GM23338 (cell line): ENCODE results near the gene GTF2F1. TPM values are rescaled to one million over a fixed set of nuclear protein-coding genes. Genes with fewer than 3 reads are reported as not detected.

Source experiments
- ATAC-seq: fragments of 200-7000 bp; cut with Tn5 transposase; 3 replicates; pipeline ENCODE4 v1.9.1; 2020
- DNase-seq: peaks from one replicate; pipeline ENCODE4 v3.0.0-alpha.2; 2015; ENCODE audit warnings: low spot score
- H2AFZ ChIP-seq: fragments of 200-600 bp; sonication (generic); 2 replicates; pipeline ENCODE4 v1.8.0; 2016; ENCODE audit warnings: antibody characterized with exemption, mild to moderate bottlenecking, moderate library complexity
- H3F3A ChIP-seq: fragments of 200-600 bp; sonication (generic); replicated peaks from 2 replicates; pipeline ENCODE4 v1.8.0; 2017; ENCODE audit warnings: antibody characterized with exemption, mixed run types, low read depth
- H3K27ac ChIP-seq: fragments of 200-600 bp; sonication (generic); 2 replicates; pipeline ENCODE4 v1.6.1; 2016; ENCODE audit warnings: low read depth
- H3K27me3 ChIP-seq: fragments of 200-600 bp; sonication (generic); 2 replicates; pipeline ENCODE4 v1.8.0; 2016; ENCODE audit warnings: mild to moderate bottlenecking, mixed run types, moderate library complexity; ENCODE audit not compliant: insufficient read depth
- H3K36me3 ChIP-seq: fragments of 200-600 bp; sonication (generic); 2 replicates; pipeline ENCODE4 v1.8.0; 2016; ENCODE audit warnings: mild to moderate bottlenecking; ENCODE audit not compliant: insufficient read depth
- H3K4me1 ChIP-seq: fragments of 200-600 bp; sonication (generic); 2 replicates; pipeline ENCODE4 v1.8.0; 2016; ENCODE audit warnings: mild to moderate bottlenecking, moderate library complexity; ENCODE audit not compliant: insufficient read depth
- H3K4me2 ChIP-seq: fragments of 200-600 bp; sonication (generic); 2 replicates; pipeline ENCODE4 v1.7.1; 2017; ENCODE audit warnings: mixed run types
- H3K4me3 ChIP-seq: fragments of 200-600 bp; sonication (generic); 2 replicates; pipeline ENCODE4 v1.6.1; 2016; ENCODE audit warnings: mixed run types
- H3K79me2 ChIP-seq: fragments of 200-600 bp; sonication (generic); replicated peaks from 2 replicates; pipeline ENCODE4 v1.8.0; 2017; ENCODE audit warnings: mild to moderate bottlenecking; ENCODE audit not compliant: insufficient read depth
- H3K9me2 ChIP-seq: fragments of 200-600 bp; sonication (generic); 2 replicates; pipeline ENCODE4 v1.8.0; 2017; ENCODE audit not compliant: insufficient read depth
- H4K20me1 ChIP-seq: fragments of 200-600 bp; sonication (generic); replicated peaks from 2 replicates; pipeline ENCODE4 v1.8.0; 2017; ENCODE audit warnings: mild to moderate bottlenecking; ENCODE audit not compliant: insufficient read depth
- H3K27ac Mint-ChIP-seq: 2 replicates; pipeline ENCODE4 v1.8.0; 2020; ENCODE audit warnings: inconsistent platforms, mild to moderate bottlenecking, moderate library complexity, mixed read lengths
- H3K27me3 Mint-ChIP-seq: 3 replicates; pipeline ENCODE4 v1.8.0; 2022; ENCODE audit warnings: low read depth, mild to moderate bottlenecking, moderate library complexity, mixed read lengths, inconsistent platforms; ENCODE audit not compliant: insufficient read depth, poor library complexity
- H3K36me3 Mint-ChIP-seq: 3 replicates; pipeline ENCODE4 v1.8.0; 2021; ENCODE audit warnings: low read depth, mild to moderate bottlenecking, inconsistent platforms, moderate library complexity, mixed read lengths
- H3K4me1 Mint-ChIP-seq: 3 replicates; pipeline ENCODE4 v1.8.0; 2020; ENCODE audit warnings: mild to moderate bottlenecking, inconsistent platforms, mixed read lengths
- H3K4me3 Mint-ChIP-seq: 3 replicates; pipeline ENCODE4 v1.8.0; 2021; ENCODE audit warnings: moderate library complexity, mild to moderate bottlenecking, inconsistent platforms, mixed read lengths
- H3K9me3 Mint-ChIP-seq: 3 replicates; pipeline ENCODE4 v1.8.0; 2020; ENCODE audit warnings: moderate library complexity, mild to moderate bottlenecking, inconsistent platforms, mixed read lengths
- ETS1 ChIP-seq: IDR thresholded peaks from 2 replicates; pipeline ENCODE4 v1.6.1; 2016; ENCODE audit warnings: antibody characterized with exemption
- EZH2 ChIP-seq: fragments of 200-600 bp; sonication (generic); IDR thresholded peaks from one replicate; pipeline ENCODE4 v1.8.0; 2017; ENCODE audit warnings: antibody characterized with exemption, mild to moderate bottlenecking, low read depth; ENCODE audit not compliant: unreplicated experiment
- JUNB ChIP-seq: IDR thresholded peaks from one replicate; pipeline ENCODE4 v1.6.1; 2016; ENCODE audit warnings: antibody characterized with exemption; ENCODE audit not compliant: unreplicated experiment
- NANOG ChIP-seq: IDR thresholded peaks from 2 replicates; pipeline ENCODE4 v1.6.1; 2016; ENCODE audit warnings: antibody characterized with exemption, borderline replicate concordance
- REST ChIP-seq: IDR thresholded peaks from one replicate; pipeline ENCODE4 v1.6.1; 2018; ENCODE audit warnings: antibody characterized with exemption; ENCODE audit not compliant: unreplicated experiment
- STAT1 ChIP-seq: IDR thresholded peaks from one replicate; pipeline ENCODE4 v1.6.1; 2016; ENCODE audit warnings: antibody characterized with exemption; ENCODE audit not compliant: unreplicated experiment
- ZNF114 ChIP-seq: fragments of 250-450 bp; sonication (Bioruptor Pico); IDR thresholded peaks from 2 replicates; pipeline ENCODE4 v1.5.0; 2020; ENCODE audit warnings: mild to moderate bottlenecking, moderate library complexity
- ZNF331 ChIP-seq: fragments of 250-450 bp; sonication (Bioruptor Pico); IDR thresholded peaks from 2 replicates; pipeline ENCODE4 v1.5.0; 2020; ENCODE audit warnings: low read depth, mild to moderate bottlenecking, moderate library complexity
- polyA plus RNA-seq: library from polyadenylated mRNA; unstranded; fragments of >200 nt; fragmentation: Nextera tagmentation; extraction: Ambion mirVana; gene quantifications from 2 replicates; pipeline ENCODE4 v1.2.1, GENCODE V29; 2016
- total RNA-seq: library from RNA; depleted of rRNA; stranded (reverse); fragments of >200 nt; shearing (Covaris generic); gene quantifications from 2 replicates; pipeline ENCODE4 v1.2.3, GENCODE V29; 2014

Gene GTF2F1
- total and polyA plus RNA-seq, 2 experiments from 2014 or later = 62.1 to 65.5 TPM

- Histone ChIP-seq H2AFZ (no peak overlapping the region), H3K4me1 (no peaks in the 10 kb centered on the region), H3F3A (no peaks in the 10 kb centered on the region), H3K4me2 (no peak overlapping the region), H4K20me1 (no peaks in the 10 kb centered on the region; the same call in 1 of the 2 replicates), H3K79me2 (no peaks in the 10 kb centered on the region), H3K27ac (no peak overlapping the region), H3K9me2 (no peaks in the 10 kb centered on the region), H3K4me3 (no peak overlapping the region), H3K36me3 (no peaks in the 10 kb centered on the region), H3K27me3 (no peaks in the 10 kb centered on the region)
- H3K27me3 Mint-ChIP-seq = no peaks in the 10 kb centered on the region
- H3K4me1 Mint-ChIP-seq = no peaks in the 10 kb centered on the region
- DNase-seq (no peak), ATAC-seq (no peak)
- H3K36me3 Mint-ChIP-seq = no peaks in the 10 kb centered on the region
- no peak overlapping the region for H3K27ac Mint-ChIP-seq
- no peaks in the 10 kb centered on the region for H3K9me3 Mint-ChIP-seq
- TF ChIP-seq NANOG (no peak), REST (no peak)
- no peak overlapping the region for H3K4me3 Mint-ChIP-seq
Measured at GRCh38 chr19:6439743-6440142, 46.8 kb upstream of the GTF2F1 start.

GRCh38 chr19:6433663-6434062, 40.7 kb upstream of the GTF2F1 start, which contains the start of gene SLC25A41:
Gene SLC25A41, minus strand, starts transcription at chr19:6433763. Its CDS starts 70 bp downstream, at chr19:6433693.
- Mint-ChIP-seq H3K4me1 (no peaks in the 10 kb centered on the region), H3K27ac (no peak within 1 kb of the TSS), H3K27me3 (peaks cover 3% of the 10 kb centered on the region), H3K36me3 (no peaks in the 10 kb centered on the region), H3K9me3 (no peaks in the 10 kb centered on the region; the same call in 2 of the 3 replicates), H3K4me3 (no peak within 1 kb of the TSS)
- Histone ChIP-seq H4K20me1 (no peaks in the 10 kb centered on the region), H3K36me3 (no peaks in the 10 kb centered on the region), H3K4me2 (no peak within 1 kb of the TSS), H3F3A (no peaks in the 10 kb centered on the region), H3K79me2 (no peaks in the 10 kb centered on the region), H3K4me1 (no peaks in the 10 kb centered on the region), H3K4me3 (no peak within 1 kb of the TSS), H3K9me2 (no peaks in the 10 kb centered on the region), H3K27ac (no peak within 1 kb of the TSS), H2AFZ (no peak within 1 kb of the TSS), H3K27me3 (no peaks in the 10 kb centered on the region)
- DNase-seq = no peak
- ATAC-seq = no peak
- TF ChIP-seq STAT1 (no peak), EZH2 (no peak), ETS1 (no peak), ZNF331 (CRISPR knock-in tag) (no peak), JUNB (no peak), REST (no peak), ZNF114 (CRISPR knock-in tag) (no peak)
